HEK293T (cell line): ENCODE results near the gene ZNF32.
A peak's percentile ranks its signal among the peaks of the same experiment; 100 is the strongest.

Experiments used
- CTCF ChIA-PET: fragments of 350-600 bp; formaldehyde crosslinking; extraction: SDS; loops from one replicate; lab custom pipeline; 2021; ENCODE audit warnings: antibody characterized with exemption, inconsistent platforms; lab: Yijun Ruan, JAX
- POLR2A ChIA-PET: fragments of 350-600 bp; formaldehyde crosslinking; extraction: SDS; loops from one replicate; lab custom pipeline; 2020; ENCODE audit warnings: antibody characterized with exemption, inconsistent platforms; lab: Yijun Ruan, JAX
- DNase-seq: peaks from one replicate; pipeline ENCODE4 v3.0.0; 2012; ENCODE audit warnings: mixed read lengths; ENCODE audit errors: extremely low spot score
- ARNT ChIP-seq: fragments of 450-650 bp; IDR thresholded peaks from 2 replicates; pipeline ENCODE4 v1.6.1; 2017; ENCODE audit warnings: mild to moderate bottlenecking
- BHLHE40 ChIP-seq: fragments of 450-650 bp; IDR thresholded peaks from 2 replicates; pipeline ENCODE4 v1.6.1; 2016; ENCODE audit warnings: mild to moderate bottlenecking, moderate library complexity, borderline replicate concordance
- CTBP1 ChIP-seq: fragments of 450-650 bp; IDR thresholded peaks from 2 replicates; pipeline ENCODE4 v1.6.1; 2016; ENCODE audit warnings: borderline replicate concordance
- ELF4 ChIP-seq: fragments of 450-650 bp; IDR thresholded peaks from 2 replicates; pipeline ENCODE4 v1.6.1; 2017; ENCODE audit warnings: antibody characterized with exemption
- FOXA1 ChIP-seq: fragments of 450-650 bp; IDR thresholded peaks from 2 replicates; pipeline ENCODE4 v1.6.1; 2016; ENCODE audit warnings: mild to moderate bottlenecking
- FOXK2 ChIP-seq: fragments of 450-650 bp; IDR thresholded peaks from 2 replicates; pipeline ENCODE4 v1.6.1; 2016; ENCODE audit warnings: mild to moderate bottlenecking
- FOXM1 ChIP-seq: fragments of 450-650 bp; IDR thresholded peaks from 2 replicates; pipeline ENCODE4 v1.6.1; 2017; ENCODE audit warnings: mild to moderate bottlenecking, borderline replicate concordance
- HDGF ChIP-seq: fragments of 450-650 bp; IDR thresholded peaks from 2 replicates; pipeline ENCODE4 v1.6.1; 2017; ENCODE audit warnings: antibody characterized with exemption, borderline replicate concordance
- L3MBTL2 ChIP-seq: fragments of 450-650 bp; conservative IDR thresholded peaks from 2 replicates; pipeline ENCODE4 v1.6.1; 2016; ENCODE audit warnings: mild to moderate bottlenecking
- LEF1 ChIP-seq: fragments of 450-650 bp; IDR thresholded peaks from 2 replicates; pipeline ENCODE4 v1.6.1; 2017; ENCODE audit warnings: mild to moderate bottlenecking, borderline replicate concordance
- NFRKB ChIP-seq: fragments of 450-650 bp; IDR thresholded peaks from 2 replicates; pipeline ENCODE4 v1.6.1; 2016; ENCODE audit warnings: mild to moderate bottlenecking, moderate library complexity
- SP1 ChIP-seq: fragments of 450-650 bp; IDR thresholded peaks from 2 replicates; pipeline ENCODE4 v1.6.1; 2017
- SUZ12 ChIP-seq: fragments of 450-650 bp; IDR thresholded peaks from 2 replicates; pipeline ENCODE4 v1.6.1; 2016; ENCODE audit warnings: mild to moderate bottlenecking
- TARDBP ChIP-seq: fragments of 450-650 bp; IDR thresholded peaks from 2 replicates; pipeline ENCODE4 v1.6.1; 2016
- ZNF384 ChIP-seq: fragments of 450-650 bp; IDR thresholded peaks from 2 replicates; pipeline ENCODE4 v1.6.1; 2016
- TF ChIP-seq, protein P1 (sequence below): fragments of 450-650 bp; IDR thresholded peaks from 2 replicates; pipeline ENCODE4 v1.6.1; 2016

ZNF32 gene

DNA sequence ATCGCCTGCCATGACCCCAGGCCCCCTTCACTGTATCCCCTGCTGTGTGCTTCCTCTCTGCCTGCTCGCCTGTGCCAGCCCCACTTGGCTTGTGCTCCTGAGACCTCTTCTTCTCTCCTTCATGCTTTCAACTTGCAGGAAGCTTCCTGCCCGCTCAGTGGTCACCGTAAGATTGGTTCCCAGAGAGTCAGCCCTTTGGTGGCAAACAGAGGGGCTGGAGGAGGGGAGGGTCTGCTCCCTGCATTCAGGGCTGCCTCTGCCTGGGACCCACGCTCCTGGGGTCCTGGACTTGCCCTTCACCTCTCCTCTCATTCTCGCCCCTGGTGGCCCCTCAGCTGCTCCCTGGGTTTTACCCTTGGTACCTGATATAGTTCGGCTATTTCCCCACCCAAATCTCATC is 45.8 kb upstream of the ZNF32 start:
- TF ChIP-seq CTBP1, result no peak
- TF ChIP-seq FOXM1, result no peak
- no peak for TF ChIP-seq ARNT
- TF ChIP-seq ZNF384, result no peak
- TF ChIP-seq, protein P1, sequence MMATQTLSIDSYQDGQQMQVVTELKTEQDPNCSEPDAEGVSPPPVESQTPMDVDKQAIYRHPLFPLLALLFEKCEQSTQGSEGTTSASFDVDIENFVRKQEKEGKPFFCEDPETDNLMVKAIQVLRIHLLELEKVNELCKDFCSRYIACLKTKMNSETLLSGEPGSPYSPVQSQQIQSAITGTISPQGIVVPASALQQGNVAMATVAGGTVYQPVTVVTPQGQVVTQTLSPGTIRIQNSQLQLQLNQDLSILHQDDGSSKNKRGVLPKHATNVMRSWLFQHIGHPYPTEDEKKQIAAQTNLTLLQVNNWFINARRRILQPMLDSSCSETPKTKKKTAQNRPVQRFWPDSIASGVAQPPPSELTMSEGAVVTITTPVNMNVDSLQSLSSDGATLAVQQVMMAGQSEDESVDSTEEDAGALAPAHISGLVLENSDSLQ, result no peak
- TF ChIP-seq SP1, result no peak
- no peak for TF ChIP-seq LEF1
- TF ChIP-seq BHLHE40, result no peak
- ChIA-PET CTCF (no interaction called here), POLR2A (no interaction called here)

DNA sequence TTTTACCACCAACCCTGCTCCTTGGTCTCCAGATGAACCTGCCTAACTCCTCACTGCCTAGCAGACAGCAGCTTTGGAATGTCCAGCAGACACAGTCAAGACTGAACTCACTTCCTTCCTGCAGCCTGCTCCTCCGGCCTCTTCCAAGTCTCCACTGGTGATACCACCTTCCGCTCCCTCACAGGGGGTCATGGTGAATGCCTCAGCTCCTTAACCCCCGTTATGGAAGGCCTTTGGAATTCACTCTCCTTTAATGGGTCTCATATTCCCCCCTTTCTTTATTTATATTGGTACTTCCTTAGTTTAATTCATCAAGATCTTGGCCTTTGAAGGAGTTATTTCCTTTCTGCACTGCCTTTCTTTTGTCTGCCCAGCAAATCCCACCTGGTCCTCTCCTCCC is 44.9 kb upstream of the ZNF32 start:
- no peak for DNase-seq
- POLR2A ChIA-PET, result no interaction called here
- CTCF ChIA-PET, result no interaction called here
- no peak for TF ChIP-seq LEF1
- TF ChIP-seq FOXA1, result no peak
- TF ChIP-seq HDGF, result no peak
- TF ChIP-seq, protein P1, result no peak
- TF ChIP-seq SUZ12, result no peak
- TF ChIP-seq FOXK2, result no peak
- TF ChIP-seq ARNT, result no peak
- TF ChIP-seq CTBP1, result no peak
- no peak for TF ChIP-seq ELF4
- TF ChIP-seq BHLHE40, result no peak
- TF ChIP-seq TARDBP, result no peak
- no peak for TF ChIP-seq FOXM1
- TF ChIP-seq NFRKB, result no peak
- TF ChIP-seq ZNF384, result no peak
- TF ChIP-seq L3MBTL2, result no peak

More for the DNA sequence above, 45.8 kb upstream of the ZNF32 start:
- DNase-seq, result no peak

DNA sequence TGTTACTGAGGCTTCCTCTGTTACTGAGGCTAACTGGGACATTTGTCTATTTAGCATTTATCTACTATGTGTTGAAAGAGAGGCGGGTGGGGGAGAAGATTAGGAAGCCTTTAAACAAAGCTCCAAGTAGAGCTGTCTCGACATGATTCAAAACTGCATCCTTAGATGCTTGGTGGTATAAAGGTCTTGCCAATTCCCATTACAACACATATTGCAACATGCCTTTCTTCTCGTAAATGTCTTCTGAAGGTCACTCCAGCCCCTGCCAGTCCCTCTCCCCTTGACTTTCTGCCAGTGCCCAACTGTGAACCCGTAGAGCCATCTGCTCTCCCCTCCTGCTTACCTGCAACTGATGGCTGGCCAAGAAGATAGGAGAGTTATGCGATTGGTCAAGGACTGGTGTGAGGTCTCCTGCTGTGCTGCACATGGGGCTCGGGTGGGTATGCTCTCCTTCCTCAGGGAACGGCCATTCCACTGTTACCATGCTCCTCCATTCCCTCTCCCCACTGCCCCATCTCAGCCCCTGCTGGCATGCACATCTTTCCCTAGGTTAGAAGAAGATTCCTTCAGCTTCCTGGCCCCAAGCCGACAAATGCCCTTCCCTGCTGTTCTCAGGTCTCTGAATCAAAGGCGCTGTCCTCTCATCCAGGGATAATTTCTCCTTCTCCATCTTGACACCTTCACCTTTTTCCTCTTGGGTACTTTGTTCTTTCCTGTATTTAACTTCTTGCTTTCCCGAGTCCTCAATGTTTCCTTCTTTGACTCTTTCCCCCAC is 43.6 kb upstream of the ZNF32 start:
- TF ChIP-seq, protein P1, result no peak
- no peak for TF ChIP-seq HDGF
- no peak for TF ChIP-seq FOXK2
- no peak for TF ChIP-seq FOXM1
- no peak for TF ChIP-seq CTBP1
- no peak for TF ChIP-seq BHLHE40
- TF ChIP-seq LEF1, result no peak
- no peak for TF ChIP-seq NFRKB
- TF ChIP-seq L3MBTL2, result no peak
- no peak for TF ChIP-seq SUZ12
- TF ChIP-seq ZNF384, result no peak
- no peak for TF ChIP-seq FOXA1
- TF ChIP-seq SP1, result no peak
- no peak for TF ChIP-seq ELF4
- no peak for DNase-seq
- ChIA-PET POLR2A (no interaction called here), CTCF (no interaction called here)

DNA sequence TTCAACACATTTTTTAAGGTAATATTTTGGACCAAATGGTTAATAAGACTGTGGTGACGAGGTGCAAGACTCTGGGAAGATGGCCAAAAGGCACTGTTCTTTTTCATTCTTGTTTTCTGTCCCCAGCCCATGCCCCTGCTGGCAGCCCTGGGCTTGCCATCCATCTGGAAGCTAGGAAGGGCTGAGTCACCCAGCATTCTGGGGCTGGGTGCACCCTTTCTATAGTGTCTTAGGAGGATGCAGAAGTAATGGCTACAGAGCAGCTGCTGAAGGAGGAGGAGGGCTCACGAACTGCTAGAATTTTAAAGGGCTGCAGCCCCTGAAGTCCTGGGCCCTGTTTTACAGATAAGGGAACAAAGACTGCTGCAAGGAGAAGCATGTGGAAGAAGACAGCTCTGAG is 42.8 kb upstream of the ZNF32 start:
- no peak for TF ChIP-seq L3MBTL2
- no peak for TF ChIP-seq SUZ12
- no peak for TF ChIP-seq ELF4
- TF ChIP-seq LEF1, result no peak
- no peak for TF ChIP-seq HDGF
- no peak for TF ChIP-seq ARNT
- TF ChIP-seq, protein P1, result no peak
- TF ChIP-seq TARDBP, result no peak
- TF ChIP-seq FOXK2, result no peak
- no peak for TF ChIP-seq NFRKB
- TF ChIP-seq FOXM1, result no peak
- no peak for TF ChIP-seq SP1
- no peak for TF ChIP-seq ZNF384
- no peak for TF ChIP-seq CTBP1
- TF ChIP-seq FOXA1, result no peak
- no peak for TF ChIP-seq BHLHE40
- ChIA-PET POLR2A (no interaction called here), CTCF (no interaction called here)
- no peak for DNase-seq

DNA sequence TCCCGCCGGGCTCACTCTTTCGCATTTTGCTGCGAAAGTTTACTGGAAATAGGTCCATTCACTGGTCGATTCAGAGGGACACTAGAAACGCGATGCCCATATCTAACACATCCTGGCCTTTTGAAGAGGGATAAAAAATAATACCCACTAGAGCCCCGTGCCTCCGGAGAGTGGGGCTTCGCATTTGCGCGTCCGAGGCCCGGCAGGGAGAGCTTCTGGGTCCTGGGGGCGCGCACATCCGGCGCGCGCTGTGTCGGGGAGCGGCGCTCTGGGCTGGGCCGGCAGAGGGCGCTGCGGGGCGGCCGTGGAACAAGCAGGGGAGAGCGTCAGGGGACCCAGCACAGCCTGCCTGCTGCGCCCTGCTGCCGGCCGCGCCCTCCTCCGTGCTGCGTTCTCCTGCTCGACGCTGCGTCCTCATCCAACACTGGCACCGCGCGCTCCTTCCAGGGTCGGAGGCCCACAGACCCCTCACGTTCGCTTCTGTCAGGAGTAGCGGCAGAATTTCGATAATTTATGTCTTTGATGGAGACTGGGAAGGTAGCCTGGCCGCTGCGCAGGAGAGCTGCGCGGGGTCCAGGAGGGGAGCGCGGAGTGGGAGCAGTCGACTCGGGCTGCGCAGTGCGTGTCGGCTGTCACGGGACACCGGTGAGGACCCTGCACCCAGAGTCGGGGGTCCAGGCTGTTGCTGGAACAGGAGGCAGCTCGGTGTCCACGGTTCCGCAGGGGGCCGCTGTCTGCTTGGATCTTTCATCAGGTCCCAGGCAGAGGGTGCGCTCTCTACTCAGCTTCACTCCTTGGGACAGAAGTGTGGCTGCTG is 41.5 kb upstream of the ZNF32 start:
- DNase-seq, result peak; percentile 86
- POLR2A ChIA-PET, result no interaction called here
- TF ChIP-seq LEF1, result no peak
- TF ChIP-seq, protein P1, result peak; percentile 47; the same call in 1 of the 2 replicates
- peak; percentile 64; the same call in 1 of the 2 replicates for TF ChIP-seq L3MBTL2
- CTCF ChIA-PET, result interaction anchor here (0.5 to 1.4 kb wide), 6 partner anchors 17 to 1185 kb away, joined by 3 to 5 read pairs (median 3); no protein-coding TSS in a partner anchor
